22Rv1 (cell line): Measurements from ENCODE around the gene ARHGAP25.

Experiments
- H3K27ac ChIP-seq: fragments of 450-650 bp; 2 replicates; pipeline ENCODE4 v1.5.1; 2017
- CTCF ChIP-seq: fragments of 450-650 bp; IDR thresholded peaks from 2 replicates; pipeline ENCODE4 v1.5.1; 2017; ENCODE audit warnings: mild to moderate bottlenecking
- ZFX ChIP-seq: fragments of 450-650 bp; IDR thresholded peaks from 2 replicates; pipeline ENCODE4 v1.6.1; 2017; ENCODE audit warnings: antibody characterized with exemption, borderline replicate concordance

Gene ARHGAP25

GRCh38 chr2:68839260-68839833, 104.7 kb downstream of the ARHGAP25 start:
- no peak overlapping the region for H3K27ac ChIP-seq
- TF ChIP-seq ZFX: no peak
- peak; percentile 74 for TF ChIP-seq CTCF

DNA sequence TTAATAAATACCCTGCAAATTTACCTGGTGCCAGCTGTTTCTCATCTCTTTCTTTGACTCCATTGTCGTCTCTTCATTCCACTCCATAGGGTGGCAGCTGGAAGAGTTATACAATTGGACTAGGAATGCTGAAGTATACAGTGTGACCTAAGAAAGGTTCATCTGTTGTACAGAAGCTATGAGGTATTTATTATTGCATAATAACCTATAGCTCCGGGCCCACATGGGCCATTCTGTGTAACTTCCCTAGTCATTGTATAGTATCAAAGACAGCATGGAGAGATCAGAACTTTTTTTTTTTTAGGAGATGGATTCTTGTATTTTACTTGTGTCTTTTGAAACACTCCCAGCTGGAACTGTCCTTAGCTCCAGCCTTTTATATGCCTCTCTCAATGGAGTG, 110.4 kb downstream of the ARHGAP25 start:
- TF ChIP-seq ZFX: no peak
- TF ChIP-seq CTCF: no peak
- no peak overlapping the region for H3K27ac ChIP-seq

DNA sequence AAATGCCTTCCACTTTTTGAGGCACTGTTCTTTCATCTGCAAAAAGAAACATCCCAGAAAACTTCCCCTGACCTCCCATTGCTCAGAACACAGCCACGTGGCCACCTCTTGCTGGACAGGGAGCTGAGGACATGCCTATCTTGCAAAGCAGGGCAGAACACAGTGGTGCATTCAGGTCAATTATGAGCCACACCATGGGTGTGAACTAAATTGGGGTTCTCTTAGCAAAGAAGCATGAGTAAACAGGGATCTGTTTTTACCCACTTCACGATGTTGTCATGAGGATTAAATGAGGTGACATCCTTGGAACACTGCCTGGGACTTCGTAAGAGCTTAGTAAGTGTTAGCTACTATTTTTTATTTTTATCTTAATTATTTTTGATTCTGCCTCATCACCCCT, 111.5 kb downstream of the ARHGAP25 start:
- no peak overlapping the region for H3K27ac ChIP-seq
- no peak for TF ChIP-seq ZFX
- TF ChIP-seq CTCF: no peak

- TF ChIP-seq CTCF: no peak
- no peak for TF ChIP-seq ZFX
Observed at GRCh38 chr2:68847751-68848150, 113.1 kb downstream of the ARHGAP25 start.

GRCh38 chr2:68849579-68850030, 115.0 kb downstream of the ARHGAP25 start:
- TF ChIP-seq ZFX (no peak), CTCF (no peak)

More at GRCh38 chr2:68847751-68848150, 113.1 kb downstream of the ARHGAP25 start:
- no peak overlapping the region for H3K27ac ChIP-seq

GRCh38 chr2:68850524-68850923, 115.9 kb downstream of the ARHGAP25 start:
- no peak overlapping the region for H3K27ac ChIP-seq
- no peak for TF ChIP-seq ZFX
- no peak for TF ChIP-seq CTCF

More at GRCh38 chr2:68849579-68850030, 115.0 kb downstream of the ARHGAP25 start:
- no peak overlapping the region for H3K27ac ChIP-seq

GRCh38 chr2:68853035-68853434, 118.4 kb downstream of the ARHGAP25 start:
- TF ChIP-seq CTCF: no peak
- TF ChIP-seq ZFX: no peak
- H3K27ac ChIP-seq: no peak overlapping the region
